Ectodermal cell (in vitro differentiated cells): ENCODE results near the gene SPATA33.
A peak's percentile ranks its signal among the peaks of the same experiment; 100 is the strongest.
"Not testable (repeated sequence)": the region's sequence is repeated elsewhere in the genome, so short reads cannot be mapped to it uniquely, and the experiment has no call there.

ENCODE experiments used
- H3K27ac ChIP-seq: 2 replicates; pipeline ENCODE4 v1.7.0; 2013; ENCODE audit warnings: mild to moderate bottlenecking, low read depth, low read length; ENCODE audit not compliant: insufficient read depth, poor library complexity, severe bottlenecking
- H3K27me3 ChIP-seq: 2 replicates; pipeline ENCODE4 v1.7.0; 2013; ENCODE audit warnings: mild to moderate bottlenecking, low read length; ENCODE audit not compliant: insufficient read depth, control insufficient read depth, poor library complexity, severe bottlenecking
- H3K36me3 ChIP-seq: one replicate; pipeline ENCODE4 v1.7.0; 2013; ENCODE audit warnings: low read length; ENCODE audit not compliant: control insufficient read depth, insufficient read depth
- H3K4me1 ChIP-seq: one replicate; pipeline ENCODE4 v1.7.0; 2013; ENCODE audit warnings: low read length; ENCODE audit not compliant: control insufficient read depth, insufficient read depth
- H3K4me3 ChIP-seq: 2 replicates; pipeline ENCODE4 v1.7.0; 2013; ENCODE audit warnings: low read depth, low read length, control low read depth; ENCODE audit not compliant: insufficient read depth
- H3K9me3 ChIP-seq: 2 replicates; pipeline ENCODE4 v1.7.0; 2013; ENCODE audit warnings: mild to moderate bottlenecking, low read length, moderate library complexity; ENCODE audit not compliant: control insufficient read depth
- WGBS, 2 experiments: methylation state at CpG; one replicate each; pipeline ENCODE4 v1.1.7; 2013; ENCODE audit warnings: missing lambda C conversion rate in 2 of 2; 5-methylcytosine and 5-hydroxymethylcytosine counted together

SPATA33 gene

GRCh38 chr16:89699629-89700099 is 42.0 kb downstream of the SPATA33 start:
- not testable (repeated sequence) for H3K36me3 ChIP-seq, H3K9me3 ChIP-seq, H3K4me1 ChIP-seq
- Histone ChIP-seq H3K27me3 (peaks cover 28% of the 10 kb centered on the region), H3K27ac (peak overlapping the region; percentile 91), H3K4me3 (peak overlapping the region; percentile 68)
- 66 to 69% methylated on average over 18 of the region's 18 CpGs for WGBS, 2 experiments

- H3K9me3 ChIP-seq = no peaks in the 10 kb centered on the region
- H3K36me3 ChIP-seq = no peaks in the 10 kb centered on the region
- peak overlapping the region; percentile 68 for H3K4me3 ChIP-seq
- H3K27ac ChIP-seq = peak overlapping the region; percentile 91
- 1% methylated on average over 30 of the region's 30 CpGs for WGBS, 2 experiments
- H3K4me1 ChIP-seq = peaks cover 10% of the 10 kb centered on the region
- H3K27me3 ChIP-seq = peaks cover 33% of the 10 kb centered on the region
These were observed 42.5 kb downstream of the SPATA33 start for GRCh38 chr16:89700100-89700648.

DNA sequence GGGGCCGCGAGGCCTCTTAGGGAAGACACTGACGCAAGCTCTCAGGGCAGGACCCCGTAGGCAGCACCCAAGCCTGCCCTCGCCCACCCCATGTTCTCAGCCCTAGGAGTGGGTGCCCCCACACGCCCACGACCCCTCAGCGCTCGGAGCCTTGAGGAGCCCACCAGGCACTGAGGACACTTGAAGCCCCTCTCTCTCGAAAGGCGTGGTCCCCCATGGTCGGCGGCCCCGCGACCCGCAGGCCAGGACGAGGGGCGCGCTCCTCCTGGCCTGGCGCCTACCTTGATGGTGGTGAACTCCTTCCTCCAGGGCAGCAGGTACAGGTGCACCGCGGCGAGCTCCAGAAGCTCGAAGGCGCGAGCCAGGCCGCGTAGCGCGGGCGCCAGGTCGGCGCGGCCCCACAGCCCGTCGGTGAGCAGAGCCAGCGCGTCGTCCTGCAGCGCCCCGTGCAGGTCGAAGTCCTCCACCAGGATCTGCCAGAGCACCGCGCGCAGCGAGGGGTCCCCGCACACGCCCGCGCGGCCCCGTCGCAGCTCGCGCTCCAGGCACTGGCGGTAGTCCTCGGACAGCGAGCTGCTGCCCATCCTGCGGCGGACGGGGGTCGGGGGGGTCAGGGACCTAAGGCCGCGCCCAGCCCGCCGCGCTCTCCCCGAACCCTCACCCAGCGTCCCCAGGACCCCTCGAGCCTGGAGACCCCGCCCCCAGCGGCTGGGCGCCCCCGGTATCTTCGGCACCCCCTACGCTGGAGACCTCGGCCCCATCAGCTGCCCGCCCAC is 43.2 kb downstream of the SPATA33 start:
- Histone ChIP-seq H3K27ac (peak overlapping the region; percentile 73), H3K4me3 (peak overlapping the region; percentile 68), H3K4me1 (peaks cover 10% of the 10 kb centered on the region), H3K27me3 (peaks cover 34% of the 10 kb centered on the region), H3K36me3 (no peaks in the 10 kb centered on the region), H3K9me3 (no peaks in the 10 kb centered on the region)
- WGBS, 2 experiments = 3% methylated on average over 78 of the region's 78 CpGs

DNA sequence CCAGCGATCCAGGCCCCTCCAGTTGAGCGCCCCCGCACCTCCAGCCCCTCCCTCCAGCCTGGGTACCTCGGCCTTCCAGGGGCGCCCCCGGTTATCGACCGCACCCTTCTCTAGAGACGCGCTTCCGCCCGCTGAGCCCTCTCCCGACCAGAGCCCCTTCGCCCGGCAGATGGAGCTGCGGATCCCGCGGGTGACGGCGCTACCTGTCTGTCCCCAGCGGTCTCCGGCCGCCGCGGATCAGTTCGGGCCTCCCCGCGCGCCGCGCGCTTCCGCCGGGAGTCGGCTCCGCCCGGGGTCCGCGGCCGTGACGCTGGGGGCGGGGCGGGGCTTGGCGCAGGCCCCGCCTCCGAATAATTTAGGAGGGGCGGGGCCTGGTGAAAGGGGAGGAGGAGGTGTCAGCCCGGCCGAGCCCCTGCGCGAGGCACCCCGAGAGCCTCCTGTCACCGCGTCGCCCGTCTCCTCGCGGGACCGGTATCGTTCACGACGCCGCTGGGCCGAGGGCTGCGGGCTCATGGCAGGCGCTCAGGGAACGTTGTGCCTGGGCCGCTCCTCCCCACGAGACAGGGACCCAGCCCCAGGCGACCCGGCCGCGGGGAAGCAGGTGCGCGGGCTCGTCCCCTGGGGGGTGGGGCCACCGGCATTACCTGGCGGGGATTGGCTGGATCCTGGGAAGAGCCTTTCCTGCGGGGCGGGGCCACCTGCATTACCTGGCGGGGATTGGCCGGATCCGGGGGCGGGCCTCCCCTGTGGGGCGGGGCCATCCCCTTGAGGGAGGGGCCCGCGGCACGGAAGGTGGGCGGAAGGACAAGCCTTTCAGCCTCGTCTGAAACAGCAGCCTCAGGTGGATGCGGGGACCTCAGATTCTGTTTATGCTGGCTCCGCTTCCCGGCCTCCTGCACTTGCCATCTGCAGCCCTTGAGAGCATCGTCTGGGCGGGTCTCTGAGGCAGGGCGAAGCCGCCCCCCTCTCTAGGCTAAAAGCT is 44.1 kb downstream of the SPATA33 start, which contains the start of gene SPATA2L:
SPATA2L (minus strand) TSS at position 281 of the 982 bp plus-strand sequence. CDS start 473 bp downstream, outside the sequence.
- 1% methylated on average over 97 of the region's 97 CpGs for WGBS, 2 experiments
- peak within 1 kb of the TSS; percentile 68 for H3K4me3 ChIP-seq
- H3K27me3 ChIP-seq = peaks cover 34% of the 10 kb centered on the region
- peaks cover 10% of the 10 kb centered on the region for H3K4me1 ChIP-seq
- peak within 1 kb of the TSS; percentile 73 for H3K27ac ChIP-seq
- H3K9me3 ChIP-seq = no peaks in the 10 kb centered on the region
- no peaks in the 10 kb centered on the region for H3K36me3 ChIP-seq

DNA sequence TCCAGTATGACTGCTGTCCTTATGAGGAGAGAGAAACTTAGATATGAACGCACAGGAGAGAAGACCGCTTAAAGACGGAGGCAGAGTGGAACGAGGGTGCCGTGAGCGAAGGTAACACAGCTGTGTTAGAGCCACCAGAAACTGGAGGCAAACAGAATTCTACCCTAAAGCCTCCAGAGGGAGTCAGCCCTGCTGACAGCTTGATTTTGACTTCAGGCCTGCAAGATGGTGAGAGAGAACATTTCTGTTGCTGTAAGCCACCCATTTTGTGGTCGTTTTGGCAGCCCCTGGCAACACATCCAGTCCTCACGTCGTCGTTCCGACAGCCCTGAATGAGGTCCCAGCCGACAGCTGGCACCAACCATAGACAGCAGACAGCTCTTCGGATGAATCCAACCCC is 46.6 kb downstream of the SPATA33 start:
- peaks cover 34% of the 10 kb centered on the region for H3K27me3 ChIP-seq
- no peak overlapping the region for H3K27ac ChIP-seq
- peaks cover 9% of the 10 kb centered on the region for H3K4me1 ChIP-seq
- no peak overlapping the region for H3K4me3 ChIP-seq
- H3K36me3 ChIP-seq = no peaks in the 10 kb centered on the region
- H3K9me3 ChIP-seq = no peaks in the 10 kb centered on the region
- WGBS, 2 experiments = 88 to 89% methylated on average over 13 of the region's 13 CpGs

DNA sequence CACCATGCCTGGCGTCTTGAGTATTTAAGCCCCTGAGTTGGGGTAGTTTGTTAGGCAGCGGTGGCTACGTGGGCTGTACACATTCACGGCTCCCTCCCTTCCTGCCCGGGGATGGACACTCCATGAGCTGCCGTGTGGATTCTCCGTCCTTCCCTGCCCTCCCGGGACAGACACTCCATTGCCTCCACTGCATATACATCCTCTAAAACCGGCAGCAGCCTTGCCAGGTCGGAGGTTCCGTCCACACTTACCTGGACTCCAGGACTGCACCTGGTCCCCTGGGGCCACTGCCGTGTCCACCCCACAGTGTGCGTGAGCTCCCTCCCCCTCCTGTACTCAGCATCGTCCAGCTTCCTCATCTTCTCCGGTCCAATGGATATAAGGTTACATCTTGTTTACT is 47.4 kb downstream of the SPATA33 start:
- Histone ChIP-seq H3K4me3 (no peak overlapping the region), H3K9me3 (no peaks in the 10 kb centered on the region), H3K27me3 (peaks cover 34% of the 10 kb centered on the region), H3K27ac (no peak overlapping the region), H3K36me3 (no peaks in the 10 kb centered on the region), H3K4me1 (peaks cover 12% of the 10 kb centered on the region)
- 93% methylated on average over 15 of the region's 15 CpGs for WGBS, 2 experiments

- WGBS, 2 experiments = 94% methylated on average over 14 of the region's 14 CpGs
- H3K27me3 ChIP-seq = peaks cover 25% of the 10 kb centered on the region
- H3K4me3 ChIP-seq = no peak overlapping the region
- H3K9me3 ChIP-seq = no peaks in the 10 kb centered on the region
- H3K36me3 ChIP-seq = no peaks in the 10 kb centered on the region
- H3K27ac ChIP-seq = no peak overlapping the region
- peaks cover 18% of the 10 kb centered on the region for H3K4me1 ChIP-seq
These were observed 49.1 kb downstream of the SPATA33 start for GRCh38 chr16:89706518-89707260.

- H3K27me3 ChIP-seq = peaks cover 25% of the 10 kb centered on the region
- H3K4me3 ChIP-seq = no peak overlapping the region
- H3K9me3 ChIP-seq = no peaks in the 10 kb centered on the region
- H3K27ac ChIP-seq = no peak overlapping the region
- WGBS, 2 experiments = 92% methylated on average over 9 of the region's 9 CpGs
- no peaks in the 10 kb centered on the region for H3K36me3 ChIP-seq
- H3K4me1 ChIP-seq = peaks cover 18% of the 10 kb centered on the region
These were observed 50.1 kb downstream of the SPATA33 start for GRCh38 chr16:89707695-89708094.

- WGBS, 2 experiments = 93% methylated on average over 19 of the region's 19 CpGs
- H3K4me3 ChIP-seq = no peak overlapping the region
These were observed 50.9 kb downstream of the SPATA33 start for GRCh38 chr16:89708481-89708931.

More at GRCh38 chr16:89708481-89708931, 50.9 kb downstream of the SPATA33 start:
- H3K27ac ChIP-seq = no peak overlapping the region
- peaks cover 18% of the 10 kb centered on the region for H3K4me1 ChIP-seq
- H3K27me3 ChIP-seq = peaks cover 17% of the 10 kb centered on the region
- H3K9me3 ChIP-seq = no peaks in the 10 kb centered on the region
- H3K36me3 ChIP-seq = no peaks in the 10 kb centered on the region
